HEK293 (cell line): Measurements from ENCODE around the gene RBMS3.

ENCODE experiments used
- CTCF ChIA-PET: fragments of 350-600 bp; formaldehyde crosslinking; extraction: SDS; loops from one replicate; lab custom pipeline; 2021; ENCODE audit warnings: antibody characterized with exemption; lab: Yijun Ruan, JAX
- POLR2A ChIA-PET: fragments of 300-600 bp; formaldehyde crosslinking; extraction: SDS; loops from one replicate; lab custom pipeline; 2020; ENCODE audit warnings: antibody characterized with exemption, inconsistent platforms; lab: Yijun Ruan, JAX
- H3K27ac ChIP-seq: fragments of 200-500 bp; sonication (Bioruptor generic); 2 replicates; pipeline ENCODE4 v1.5.1; 2014; ENCODE audit warnings: low read depth, low read length, control low read depth, inconsistent platforms; ENCODE audit errors: extremely low read depth
- H3K36me3 ChIP-seq, 2 experiments: fragments of 200-500 bp in 1 of 2; sonication (Bioruptor generic) in 1 of 2; 1 replicate in 1 of 2; 2 replicates in 1 of 2; pipeline ENCODE4 v1.5.1; 2014 to 2017; ENCODE audit warnings: inconsistent platforms in 2 of 2, low read length in 2 of 2; ENCODE audit not compliant: control insufficient read depth in 2 of 2, insufficient read depth in 1 of 2
- H3K4me1 ChIP-seq: fragments of 200-500 bp; sonication (Bioruptor generic); 2 replicates; pipeline ENCODE4 v1.5.1; 2014; ENCODE audit warnings: mild to moderate bottlenecking, low read length, inconsistent platforms; ENCODE audit not compliant: control insufficient read depth, insufficient read depth
- H3K4me3 ChIP-seq: 2 replicates; pipeline ENCODE4 v1.5.1; 2011; ENCODE audit warnings: low read depth, mild to moderate bottlenecking, control low read depth, low read length, moderate library complexity
- H3K9me3 ChIP-seq: fragments of 200-500 bp; sonication (Bioruptor generic); 2 replicates; pipeline ENCODE4 v1.5.1; 2014; ENCODE audit warnings: low read depth, low read length, inconsistent platforms; ENCODE audit not compliant: control insufficient read depth, insufficient read depth
- BCL6B ChIP-seq: fragments of 450-650 bp; formaldehyde crosslinking; IDR thresholded peaks from 2 replicates; pipeline ENCODE4 v1.5.1; 2017; ENCODE audit warnings: missing biosample characterization, missing genetic modification characterization
- GFI1B ChIP-seq: fragments of 450-650 bp; formaldehyde crosslinking; IDR thresholded peaks from 2 replicates; pipeline ENCODE4 v1.5.1; 2016; ENCODE audit warnings: missing biosample characterization, missing genetic modification characterization
- PRDM10 ChIP-seq: fragments of 450-650 bp; formaldehyde crosslinking; IDR thresholded peaks from 2 replicates; pipeline ENCODE4 v1.5.1; 2016; ENCODE audit warnings: missing biosample characterization, missing genetic modification characterization
- YY2 ChIP-seq: fragments of 450-650 bp; formaldehyde crosslinking; IDR thresholded peaks from 2 replicates; pipeline ENCODE4 v1.5.1; 2016; ENCODE audit warnings: missing biosample characterization, missing genetic modification characterization
- ZBTB17 ChIP-seq: fragments of 450-650 bp; formaldehyde crosslinking; IDR thresholded peaks from 2 replicates; pipeline ENCODE4 v1.5.1; 2016; ENCODE audit warnings: missing biosample characterization, missing genetic modification characterization
- ZBTB21 ChIP-seq: fragments of 450-650 bp; formaldehyde crosslinking; IDR thresholded peaks from 2 replicates; pipeline ENCODE4 v1.5.1; 2017; ENCODE audit warnings: missing biosample characterization, missing genetic modification characterization
- ZBTB49 ChIP-seq: fragments of 450-650 bp; formaldehyde crosslinking; IDR thresholded peaks from 2 replicates; pipeline ENCODE4 v1.5.1; 2016; ENCODE audit warnings: missing biosample characterization, missing genetic modification characterization, low read depth
- ZBTB7A ChIP-seq: fragments of 450-650 bp; formaldehyde crosslinking; IDR thresholded peaks from 2 replicates; pipeline ENCODE4 v1.5.1; 2016; ENCODE audit warnings: low read depth, missing biosample characterization, missing genetic modification characterization
- ZFP41 ChIP-seq: fragments of 450-650 bp; formaldehyde crosslinking; IDR thresholded peaks from 2 replicates; pipeline ENCODE4 v1.5.1; 2016; ENCODE audit warnings: missing biosample characterization, missing genetic modification characterization, borderline replicate concordance
- ZNF214 ChIP-seq: fragments of 450-650 bp; formaldehyde crosslinking; IDR thresholded peaks from 2 replicates; pipeline ENCODE4 v1.5.1; 2017; ENCODE audit warnings: missing biosample characterization, mild to moderate bottlenecking, missing genetic modification characterization, borderline replicate concordance
- ZNF335 ChIP-seq: fragments of 450-650 bp; formaldehyde crosslinking; conservative IDR thresholded peaks from 2 replicates; pipeline ENCODE4 v1.5.1; 2016; ENCODE audit warnings: missing biosample characterization, missing genetic modification characterization
- ZNF37A ChIP-seq: fragments of 450-650 bp; IDR thresholded peaks from 2 replicates; pipeline ENCODE4 v1.5.1; 2018; ENCODE audit warnings: missing biosample characterization, missing genetic modification characterization
- ZNF433 ChIP-seq: fragments of 450-650 bp; formaldehyde crosslinking; IDR thresholded peaks from 2 replicates; pipeline ENCODE4 v1.5.1; 2016; ENCODE audit warnings: missing biosample characterization, missing genetic modification characterization, low read depth
- ZNF488 ChIP-seq: fragments of 450-650 bp; formaldehyde crosslinking; IDR thresholded peaks from 2 replicates; pipeline ENCODE4 v1.5.1; 2016; ENCODE audit warnings: missing biosample characterization, missing genetic modification characterization
- ZNF513 ChIP-seq: fragments of 450-650 bp; IDR thresholded peaks from 2 replicates; pipeline ENCODE4 v1.5.1; 2018; ENCODE audit warnings: missing biosample characterization, missing genetic modification characterization
- ZNF530 ChIP-seq: fragments of 450-650 bp; formaldehyde crosslinking; IDR thresholded peaks from 2 replicates; pipeline ENCODE4 v1.5.1; 2016; ENCODE audit warnings: low read depth, missing biosample characterization, missing genetic modification characterization
- ZNF623 ChIP-seq: fragments of 450-650 bp; formaldehyde crosslinking; IDR thresholded peaks from 2 replicates; pipeline ENCODE4 v1.5.1; 2016; ENCODE audit warnings: missing biosample characterization, missing genetic modification characterization
- ZNF670 ChIP-seq: fragments of 450-650 bp; formaldehyde crosslinking; IDR thresholded peaks from 2 replicates; pipeline ENCODE4 v1.5.1; 2016; ENCODE audit warnings: missing biosample characterization, missing genetic modification characterization, low read depth
- ZNF747 ChIP-seq: fragments of 450-650 bp; formaldehyde crosslinking; IDR thresholded peaks from 2 replicates; pipeline ENCODE4 v1.5.1; 2016; ENCODE audit warnings: missing biosample characterization, missing genetic modification characterization

Gene RBMS3

GRCh38 chr3:30024466-30024865 is 743.6 kb downstream of the RBMS3 start (continued):
- no peak for TF ChIP-seq ZNF335 (tag by site-specific recombination)
- TF ChIP-seq BCL6B (tag by site-specific recombination), result no peak
- TF ChIP-seq ZBTB21 (tag by site-specific recombination), result no peak
- no peak for TF ChIP-seq ZNF37A (tag by site-specific recombination)
- TF ChIP-seq ZNF214 (tag by site-specific recombination), result no peak
- TF ChIP-seq ZBTB7A, result no peak
- TF ChIP-seq GFI1B (tag by site-specific recombination), result no peak
- TF ChIP-seq YY2, result no peak
- no peak for TF ChIP-seq ZBTB49 (tag by site-specific recombination)
- no peak for TF ChIP-seq ZFP41 (tag by site-specific recombination)
- no peak for TF ChIP-seq ZNF433
- no peak for TF ChIP-seq PRDM10 (tag by site-specific recombination)

- no peak overlapping the region for H3K27ac ChIP-seq
- ChIA-PET POLR2A (no interaction called here), CTCF (no interaction called here)
- no peak for TF ChIP-seq ZNF530 (tag by site-specific recombination)
- no peak for TF ChIP-seq ZNF747 (tag by site-specific recombination)
- no peak for TF ChIP-seq ZBTB17 (tag by site-specific recombination)
- TF ChIP-seq ZNF513 (tag by site-specific recombination), result no peak
- no peak for TF ChIP-seq ZBTB49 (tag by site-specific recombination)
- no peak for TF ChIP-seq ZNF670 (tag by site-specific recombination)
- TF ChIP-seq ZNF623 (tag by site-specific recombination), result no peak
- TF ChIP-seq ZNF488 (tag by site-specific recombination), result no peak
- H3K36me3 ChIP-seq, result no peaks in the 10 kb centered on the region
- H3K4me3 ChIP-seq, result no peak overlapping the region
- H3K9me3 ChIP-seq, result no peaks in the 10 kb centered on the region
- H3K4me1 ChIP-seq, result no peaks in the 10 kb centered on the region
Observed at GRCh38 chr3:30026851-30027250, 746.0 kb downstream of the RBMS3 start.
